Fibroblast of lung (primary cell): ENCODE measurements around the gene FAM117B.

Experiments used
- CTCF ChIP-seq, 2 donors: IDR thresholded peaks in 1 of 2; conservative IDR thresholded peaks in 1 of 2; 1 replicate in 1 of 2; 2 replicates in 1 of 2; pipeline ENCODE4 v1.5.1; 2011 to 2012; ENCODE audit warnings: low read length in 2 of 2, control low read depth in 1 of 2, inconsistent platforms in 1 of 2, low read depth in 1 of 2, mild to moderate bottlenecking in 1 of 2
- EZH2 ChIP-seq: IDR thresholded peaks from 2 replicates; pipeline ENCODE4 v1.5.1; 2012; ENCODE audit warnings: low read length, control low read depth, mild to moderate bottlenecking; ENCODE audit errors: missing control alignments

GRCh38 chr2:202610380-202610779 is 24.4 kb upstream of the FAM117B start:
- TF ChIP-seq CTCF (conservative IDR thresholded peaks at IDR 0.05 in 1 of 2, IDR thresholded peaks at IDR 0.05 in 1 of 2; ENCODE audit: low read depth in 1 of 2, low read length in 2 of 2): no peak
- no peak for TF ChIP-seq EZH2
